Heart right ventricle (tissue), 16 donors: Measurements from ENCODE around the gene UPK3A. TPM values are rescaled to one million over a fixed set of nuclear protein-coding genes. Genes with fewer than 3 reads are reported as not detected.

Experiments
- ATAC-seq, 8 donors: fragments of 200-7000 bp; cut with Tn5 transposase; one replicate each; pipeline ENCODE4 v1.9.1; 2020; ENCODE audit warnings: mild to moderate bottlenecking in 8 of 8, moderate library complexity in 8 of 8, moderate number of reproducible peaks in 1 of 8
- DNase-seq, 2 donors: peaks; one replicate each; pipeline ENCODE4 v3.0.0-alpha.2; 2020
- H3K27ac ChIP-seq, 10 donors: fragments of 200-600 bp; sonication (generic) in 2 of 10; one replicate each; pipeline versions ENCODE4 v1.5.0 to v1.8.0; 2020 to 2022; ENCODE audit warnings: mild to moderate bottlenecking in 3 of 10
- H3K27me3 ChIP-seq, 7 donors: fragments of 200-600 bp; one replicate each; pipeline ENCODE4 v1.8.0; 2021 to 2022; ENCODE audit warnings: mild to moderate bottlenecking in 2 of 7
- H3K36me3 ChIP-seq, 9 donors: fragments of 200-600 bp; sonication (generic) in 1 of 9; one replicate each; pipeline versions ENCODE4 v1.5.0 to v1.8.0; 2020 to 2022; ENCODE audit warnings: mild to moderate bottlenecking in 2 of 9
- H3K4me1 ChIP-seq, 9 donors: fragments of 200-600 bp; sonication (generic) in 1 of 9; one replicate each; pipeline versions ENCODE4 v1.5.0 to v1.8.0; 2020 to 2022; ENCODE audit warnings: mild to moderate bottlenecking in 4 of 9
- H3K4me3 ChIP-seq, 10 donors: fragments of 200-600 bp; sonication (generic) in 2 of 10; one replicate each; pipeline versions ENCODE4 v1.5.0 to v1.8.0; 2020 to 2022; ENCODE audit warnings: mild to moderate bottlenecking in 7 of 10, moderate library complexity in 2 of 10
- H3K9me3 ChIP-seq, 11 donors: fragments of 200-600 bp in 10 of 11; sonication (generic) in 2 of 11; one replicate each; pipeline versions ENCODE4 v1.5.0 to v1.8.0; 2013 to 2022; ENCODE audit warnings: mild to moderate bottlenecking in 2 of 11, control low read depth in 1 of 11, moderate library complexity in 1 of 11
- CTCF ChIP-seq, 9 donors: fragments of 200-600 bp; sonication (generic) in 2 of 9; IDR thresholded peaks; one replicate each; pipeline versions ENCODE4 v1.5.0 to v1.8.0; 2021 to 2022; ENCODE audit warnings: antibody characterized with exemption in 9 of 9, mild to moderate bottlenecking in 5 of 9, moderate library complexity in 1 of 9
- WGBS, 2 donors: extraction: QIAGEN DNeasy Blood & Tissue Kit; methylation state at CpG; one replicate each; pipeline ENCODE4 v1.1.7; 2013; ENCODE audit warnings: inconsistent platforms in 1 of 2; 5-methylcytosine and 5-hydroxymethylcytosine counted together
- intact Hi-C, 10 donors: fragments of 100-400 bp; cut with DNase I; formaldehyde crosslinking; loops; one replicate each; pipeline versions ENCODE4 v1.11.1 to v1.14.2; 2022
- polyA plus RNA-seq, 2 donors: library from polyadenylated mRNA; stranded (reverse); fragments of 200-250 nt; gene quantifications; one replicate each; pipeline ENCODE4 v1.2.3, GENCODE V29; 2013
- total RNA-seq, 10 donors: library from RNA; stranded (reverse); fragmentation: NEBNext Ultra II Directional in 3 of 10; extraction: Animal tissue kit (Norgen Biotek cat#: 25700) in 3 of 10; gene quantifications; one replicate each; pipeline versions ENCODE4 v1.2.1 to v1.2.4, GENCODE V29; 2021 to 2023
- donor health status: Arrhythmogenic right ventricular cardiomyopathy.
- donor health status: ischemic (EF 13 %, LVEDD 7.1; RV severe dilation, severe dysfunction).
- donor health status: healthy with polysubstance abuse.
- donor health status: DM: no; HTN: yes; CAD: no.
- donor health status: DM: no; HTN: no; CAD: no.
- donor health status: ischemic (EF 25% LVEDD 6.9; RV normal size, moderate dysfunction).
- donor health status: ischemic (EF 25% LVEDD 5.7; RV mildly dilated, moderate dysfunction).
- donor health status: healthy.
- donor health status: DM: yes; HTN: yes; CAD: no.
- donor health status: Ischemic cardiomyopathy.
- donor health status: ischemic (EF 35%, LVEDD 5.7; RV mildly dilated, moderate dysfunction).
- donor health status: nonischemic (EF 11% LVEDD 7.7; RV severe dilation, severe dysfunction).
- donor health status: DM: yes; HTN: yes; CAD: no.
- donor health status: PGD.
- donor health status: ischemic (EF 29% LVEDD 5.4; RV normal size, mild dysfunction).
- donor health status: nonischemic (EF 23%, LVEDD 6.1; RV moderate dilation, normal function).

Gene UPK3A
- total and polyA plus RNA-seq, 12 donors, result 0.48 TPM; not detected in 11

GRCh38 chr22:45239681-45240051, 45.1 kb upstream of the UPK3A start:
- Histone ChIP-seq H3K27me3 (no peaks in the 10 kb centered on the region), H3K9me3 (no peaks in the 10 kb centered on the region), H3K36me3 (peaks cover 0 to 19% (median 0%) of the 10 kb centered on the region in 9 donors), H3K4me3 (peak overlapping the region; percentile 44 to 77 (median 62)), H3K27ac (peak overlapping the region in 2 of 10 donors; percentile 44 to 80), H3K4me1 (peaks cover 3 to 59% (median 16%) of the 10 kb centered on the region in 9 donors)
- no peak for TF ChIP-seq CTCF (IDR thresholded peaks at IDR 0.05)
- no peak for ATAC-seq
- intact Hi-C loops, result loop anchor here in 1 of 10 donors (10.0 kb wide), 1 partner anchor 545 kb away; no protein-coding TSS in a partner anchor
- WGBS, 2 donors, result 53 to 55% methylated on average over 8 of the region's 8 CpGs
- DNase-seq, result no peak

- H3K4me3 ChIP-seq, result peak overlapping the region; percentile 44 to 77 (median 62)
- ATAC-seq (peak in 7 of 8 donors; percentile 14 to 32 (median 22)), DNase-seq (peak in 1 of 2 donors; percentile 42)
- no peak for TF ChIP-seq CTCF (IDR thresholded peaks at IDR 0.05)
- WGBS, 2 donors, result 1 to 2% methylated on average over 64 to 66 of the region's 73 CpGs
- no peaks in the 10 kb centered on the region for H3K9me3 ChIP-seq
- peaks cover 3 to 53% (median 16%) of the 10 kb centered on the region in 9 donors for H3K4me1 ChIP-seq
- intact Hi-C loops, result loop anchor here in 1 of 10 donors (10.0 kb wide), 1 partner anchor 545 kb away; no protein-coding TSS in a partner anchor
- H3K36me3 ChIP-seq, result peaks cover 0 to 19% (median 0%) of the 10 kb centered on the region in 9 donors
- peak overlapping the region in 4 of 10 donors; percentile 19 to 80 (median 33) for H3K27ac ChIP-seq
- H3K27me3 ChIP-seq, result no peaks in the 10 kb centered on the region
Observed at GRCh38 chr22:45240104-45240809, 44.5 kb upstream of the UPK3A start.

GRCh38 chr22:45240810-45241631, 43.7 kb upstream of the UPK3A start, which contains the start of gene KIAA0930:
Gene KIAA0930, minus strand, starts transcription at chr22:45240894. Its CDS starts 191 bp downstream, at chr22:45240703.
- DNase-seq (peak; percentile 83 to 90), ATAC-seq (peak; percentile 69 to 87 (median 78))
- Histone ChIP-seq H3K27ac (peak within 1 kb of the TSS in 6 of 10 donors; percentile 19 to 80 (median 42)), H3K9me3 (no peaks in the 10 kb centered on the region), H3K4me3 (peak within 1 kb of the TSS; percentile 44 to 77 (median 62)), H3K27me3 (no peaks in the 10 kb centered on the region), H3K4me1 (peaks cover 3 to 50% (median 17%) of the 10 kb centered on the region in 9 donors), H3K36me3 (peaks cover 0 to 19% (median 0%) of the 10 kb centered on the region in 9 donors)
- intact Hi-C loops, result loop anchor here in 1 of 10 donors (10.0 kb wide), 1 partner anchor 544 kb away; no protein-coding TSS in a partner anchor
- 9 to 11% methylated on average over 30 to 60 of the region's 66 CpGs for WGBS, 2 donors
- no peak for TF ChIP-seq CTCF (IDR thresholded peaks at IDR 0.05)

GRCh38 chr22:45242778-45243191, 42.0 kb upstream of the UPK3A start:
- TF ChIP-seq CTCF (IDR thresholded peaks at IDR 0.05), result peak in 1 of 9 donors; percentile 29

More at GRCh38 chr22:45242778-45243191, 42.0 kb upstream of the UPK3A start:
- DNase-seq, result no peak
- intact Hi-C loops, result loop anchor here in 1 of 10 donors (10.0 kb wide), 1 partner anchor 542 kb away; no protein-coding TSS in a partner anchor
- no peak overlapping the region for H3K27ac ChIP-seq
- WGBS, 2 donors, result 54 to 70% methylated on average over 7 of the region's 7 CpGs
- H3K4me1 ChIP-seq, result peaks cover 3 to 46% (median 20%) of the 10 kb centered on the region in 9 donors
- no peak overlapping the region for H3K4me3 ChIP-seq
- H3K36me3 ChIP-seq, result peaks cover 0 to 9% (median 0%) of the 10 kb centered on the region in 9 donors
- H3K9me3 ChIP-seq, result no peaks in the 10 kb centered on the region
- no peak for ATAC-seq
- no peaks in the 10 kb centered on the region for H3K27me3 ChIP-seq
